DMS153 treated with DMSO at 0.1 percent for 48 hours (cell line): ENCODE measurements around the gene STIM2.
"Not testable (repeated sequence)": the region's sequence is repeated elsewhere in the genome, so short reads cannot be mapped to it uniquely, and the experiment has no call there.

Experiments used
- DNase-seq: peaks from one replicate; lab custom pipeline; 2025; ENCODE audit not compliant: unreplicated experiment; lab: John Stamatoyannopoulos, UW

The STIM2 gene

GRCh38 chr4:26860157-26860921, at the start of gene STIM2:
Gene STIM2, plus strand, starts transcription at chr4:26860841.
- DNase-seq, result peak; percentile 52

GRCh38 chr4:26811571-26811970, 49.1 kb upstream of the STIM2 start:
- not testable (repeated sequence) for DNase-seq

- no peak for DNase-seq
Observed at GRCh38 chr4:26812049-26812714, 48.5 kb upstream of the STIM2 start.

GRCh38 chr4:26813698-26814097, 46.9 kb upstream of the STIM2 start:
- DNase-seq, result no peak

GRCh38 chr4:26815199-26815598, 45.4 kb upstream of the STIM2 start:
- DNase-seq, result no peak

GRCh38 chr4:26815706-26816105, 44.9 kb upstream of the STIM2 start:
- no peak for DNase-seq

- peak; percentile 45 for DNase-seq
Observed at GRCh38 chr4:26819026-26819425, 41.6 kb upstream of the STIM2 start.

- DNase-seq, result no peak
Observed at GRCh38 chr4:26819478-26820095, 41.1 kb upstream of the STIM2 start.

- no peak for DNase-seq
Observed at GRCh38 chr4:26820346-26820745, 40.3 kb upstream of the STIM2 start.

- no peak for DNase-seq
Observed at GRCh38 chr4:26821031-26821430, 39.6 kb upstream of the STIM2 start.

GRCh38 chr4:26821677-26822503, 38.8 kb upstream of the STIM2 start:
- DNase-seq, result no peak

- DNase-seq, result no peak
Observed at GRCh38 chr4:26822546-26822945, 38.1 kb upstream of the STIM2 start.

GRCh38 chr4:26822974-26823373, 37.7 kb upstream of the STIM2 start:
- not testable (repeated sequence) for DNase-seq

GRCh38 chr4:26823583-26823982, 37.1 kb upstream of the STIM2 start:
- no peak for DNase-seq

- DNase-seq, result no peak
Observed at GRCh38 chr4:26824667-26825066, 36.0 kb upstream of the STIM2 start.

GRCh38 chr4:26826721-26827120, 33.9 kb upstream of the STIM2 start:
- no peak for DNase-seq

GRCh38 chr4:26827336-26827735, 33.3 kb upstream of the STIM2 start:
- not testable (repeated sequence) for DNase-seq

- no peak for DNase-seq
Observed at GRCh38 chr4:26827798-26828197, 32.8 kb upstream of the STIM2 start.

- no peak for DNase-seq
Observed at GRCh38 chr4:26829018-26829417, 31.6 kb upstream of the STIM2 start.

- no peak for DNase-seq
Observed at GRCh38 chr4:26830033-26830432, 30.6 kb upstream of the STIM2 start.

GRCh38 chr4:26830701-26831100, 29.9 kb upstream of the STIM2 start:
- no peak for DNase-seq
